SU-DHL-6 (cell line): ENCODE data around the gene CDH13.

Experiments used
- EZH2phosphoT487 ChIP-seq: fragments of 200-600 bp; sonication (generic), shearing (Covaris generic); conservative IDR thresholded peaks from 2 replicates; pipeline ENCODE4 v1.6.1; 2018; ENCODE audit warnings: mild to moderate bottlenecking, antibody characterized with exemption, low read length, moderate library complexity, mixed read lengths
- TF ChIP-seq, protein P1 (sequence below): fragments of 200-600 bp; sonication (generic); IDR thresholded peaks from one replicate; pipeline ENCODE4 v1.5.1; 2017; ENCODE audit warnings: antibody characterized with exemption, mild to moderate bottlenecking, low read length, moderate library complexity; ENCODE audit not compliant: insufficient read depth, poor library complexity, severe bottlenecking

GRCh38 chr16:83147244-83147643 is 520.5 kb downstream of the CDH13 start:
- TF ChIP-seq, protein P1, sequence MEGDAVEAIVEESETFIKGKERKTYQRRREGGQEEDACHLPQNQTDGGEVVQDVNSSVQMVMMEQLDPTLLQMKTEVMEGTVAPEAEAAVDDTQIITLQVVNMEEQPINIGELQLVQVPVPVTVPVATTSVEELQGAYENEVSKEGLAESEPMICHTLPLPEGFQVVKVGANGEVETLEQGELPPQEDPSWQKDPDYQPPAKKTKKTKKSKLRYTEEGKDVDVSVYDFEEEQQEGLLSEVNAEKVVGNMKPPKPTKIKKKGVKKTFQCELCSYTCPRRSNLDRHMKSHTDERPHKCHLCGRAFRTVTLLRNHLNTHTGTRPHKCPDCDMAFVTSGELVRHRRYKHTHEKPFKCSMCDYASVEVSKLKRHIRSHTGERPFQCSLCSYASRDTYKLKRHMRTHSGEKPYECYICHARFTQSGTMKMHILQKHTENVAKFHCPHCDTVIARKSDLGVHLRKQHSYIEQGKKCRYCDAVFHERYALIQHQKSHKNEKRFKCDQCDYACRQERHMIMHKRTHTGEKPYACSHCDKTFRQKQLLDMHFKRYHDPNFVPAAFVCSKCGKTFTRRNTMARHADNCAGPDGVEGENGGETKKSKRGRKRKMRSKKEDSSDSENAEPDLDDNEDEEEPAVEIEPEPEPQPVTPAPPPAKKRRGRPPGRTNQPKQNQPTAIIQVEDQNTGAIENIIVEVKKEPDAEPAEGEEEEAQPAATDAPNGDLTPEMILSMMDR: no peak
- no peak for TF ChIP-seq EZH2phosphoT487
